HG03139 (cell line): ENCODE measurements around the gene RNF166.

Source experiments
- ATAC-seq: cut with Tn5 transposase; IDR thresholded peaks from one replicate; pipeline ENCODE4 v1.9.1; 2021; ENCODE audit not compliant: unreplicated experiment

Gene RNF166

GRCh38 chr16:88711750-88712340, 5.6 kb upstream of the RNF166 start:
- no peak for ATAC-seq

- no peak for ATAC-seq
Measured at GRCh38 chr16:88710556-88710955, 4.3 kb upstream of the RNF166 start.

GRCh38 chr16:88706965-88707826, 988 bp upstream of the RNF166 start:
- no peak for ATAC-seq

- ATAC-seq, result peak; percentile 13
Measured at GRCh38 chr16:88705801-88706228, 393 bp downstream of the RNF166 start.

GRCh38 chr16:88705076-88705684, 1.0 kb downstream of the RNF166 start:
- ATAC-seq, result no peak

GRCh38 chr16:88703486-88704309, 2.5 kb downstream of the RNF166 start:
- ATAC-seq, result no peak

- ATAC-seq, result no peak
Measured at GRCh38 chr16:88702371-88703210, 3.6 kb downstream of the RNF166 start.

GRCh38 chr16:88701581-88702370, 4.4 kb downstream of the RNF166 start:
- no peak for ATAC-seq

- ATAC-seq, result peak; percentile 56
Measured at GRCh38 chr16:88700636-88701482, 5.3 kb downstream of the RNF166 start.

GRCh38 chr16:88700322-88700635, 5.9 kb downstream of the RNF166 start:
- no peak for ATAC-seq

- no peak for ATAC-seq
Measured at GRCh38 chr16:88699180-88699579, 7.0 kb downstream of the RNF166 start.

- ATAC-seq, result no peak
Measured at GRCh38 chr16:88698646-88699045, 7.6 kb downstream of the RNF166 start.

- ATAC-seq, result no peak
Measured at GRCh38 chr16:88697831-88698615, 8.2 kb downstream of the RNF166 start.

GRCh38 chr16:88697116-88697830, 8.9 kb downstream of the RNF166 start:
- ATAC-seq, result no peak

- ATAC-seq, result no peak
Measured at GRCh38 chr16:88696441-88696840, 9.8 kb downstream of the RNF166 start.

- no peak for ATAC-seq
Measured at GRCh38 chr16:88695753-88696152, 10.5 kb downstream of the RNF166 start.

- ATAC-seq, result no peak
Measured at GRCh38 chr16:88695218-88695617, 11.0 kb downstream of the RNF166 start.
